ENCODE results near the gene OR2V1. TPM values are rescaled to one million over a fixed set of nuclear protein-coding genes. Genes with fewer than 3 reads are reported as not detected.

OR2V1 gene
- total and polyA plus RNA-seq, 2 experiments from 2014 or later, result not detected

DNA sequence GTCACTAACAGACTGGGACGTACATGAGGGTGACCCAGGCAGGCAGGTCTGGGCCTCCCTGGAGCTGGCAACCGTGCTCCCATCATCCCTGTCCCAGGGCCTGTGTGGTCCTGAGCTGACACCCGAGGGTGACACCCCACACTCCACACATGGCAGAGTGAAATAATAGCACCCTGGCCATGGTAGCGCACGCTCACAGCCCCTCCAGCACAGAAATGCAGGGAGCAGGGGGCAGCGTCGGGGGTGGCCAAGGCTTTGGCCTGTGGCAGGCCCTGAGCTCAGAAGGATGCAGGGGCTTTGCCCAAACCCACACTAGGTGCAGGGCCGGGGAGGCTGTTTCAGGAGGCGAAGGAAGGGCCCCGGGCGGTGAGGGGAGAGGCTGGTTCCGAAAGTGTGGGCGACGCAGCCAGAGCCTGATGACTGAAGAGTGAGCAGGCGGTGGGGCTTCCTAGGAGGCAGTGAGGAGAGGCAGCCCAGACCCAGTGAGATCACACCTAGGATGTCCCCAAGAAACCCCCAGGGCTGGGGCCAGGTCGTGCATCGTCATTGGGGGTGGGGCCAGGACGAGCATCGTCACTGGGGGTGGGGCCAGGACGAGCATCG lies 29.3 kb upstream of the OR2V1 start:
- no peaks in the 10 kb centered on the region for H4K20me1 ChIP-seq (ENCODE audit: insufficient read depth, poor library complexity, severe bottlenecking)
- peaks cover 16% of the 10 kb centered on the region for H3K27me3 ChIP-seq
- H3K4me1 ChIP-seq (ENCODE audit: insufficient read depth), result no peaks in the 10 kb centered on the region
- H3K4me2 ChIP-seq, result peak overlapping the region; percentile 56
- H2AFZ ChIP-seq, result no peak overlapping the region
- no peaks in the 10 kb centered on the region for H3K9me2 ChIP-seq (replicated peaks; ENCODE audit: insufficient read depth)
- no peak overlapping the region for H3K27ac ChIP-seq
- H3K79me2 ChIP-seq, result no peaks in the 10 kb centered on the region
- 81% methylated on average over 15 of the region's 21 CpGs for WGBS (ENCODE audit: low lambda C conversion rate, missing lambda C conversion rate)
- H3K36me3 ChIP-seq (replicated peaks; ENCODE audit: insufficient read depth, low read depth), result no peaks in the 10 kb centered on the region
- no peaks in the 10 kb centered on the region for H3K9me3 ChIP-seq (ENCODE audit: low read depth)
- peak; percentile 28 for DNase-seq (ENCODE audit: low spot score)
- H3K4me3 ChIP-seq, result no peak overlapping the region
- TF ChIP-seq, protein P1, sequence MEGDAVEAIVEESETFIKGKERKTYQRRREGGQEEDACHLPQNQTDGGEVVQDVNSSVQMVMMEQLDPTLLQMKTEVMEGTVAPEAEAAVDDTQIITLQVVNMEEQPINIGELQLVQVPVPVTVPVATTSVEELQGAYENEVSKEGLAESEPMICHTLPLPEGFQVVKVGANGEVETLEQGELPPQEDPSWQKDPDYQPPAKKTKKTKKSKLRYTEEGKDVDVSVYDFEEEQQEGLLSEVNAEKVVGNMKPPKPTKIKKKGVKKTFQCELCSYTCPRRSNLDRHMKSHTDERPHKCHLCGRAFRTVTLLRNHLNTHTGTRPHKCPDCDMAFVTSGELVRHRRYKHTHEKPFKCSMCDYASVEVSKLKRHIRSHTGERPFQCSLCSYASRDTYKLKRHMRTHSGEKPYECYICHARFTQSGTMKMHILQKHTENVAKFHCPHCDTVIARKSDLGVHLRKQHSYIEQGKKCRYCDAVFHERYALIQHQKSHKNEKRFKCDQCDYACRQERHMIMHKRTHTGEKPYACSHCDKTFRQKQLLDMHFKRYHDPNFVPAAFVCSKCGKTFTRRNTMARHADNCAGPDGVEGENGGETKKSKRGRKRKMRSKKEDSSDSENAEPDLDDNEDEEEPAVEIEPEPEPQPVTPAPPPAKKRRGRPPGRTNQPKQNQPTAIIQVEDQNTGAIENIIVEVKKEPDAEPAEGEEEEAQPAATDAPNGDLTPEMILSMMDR (IDR thresholded peaks at IDR 0.05; ENCODE audit: poor library complexity), result no peak
- no peak for TF ChIP-seq EZH2 (IDR thresholded peaks at IDR 0.05; ENCODE audit: borderline replicate concordance)
- TF ChIP-seq EZH2phosphoT487 (IDR thresholded peaks at IDR 0.05; ENCODE audit: low read depth, severe bottlenecking, unreplicated experiment), result no peak

DNA sequence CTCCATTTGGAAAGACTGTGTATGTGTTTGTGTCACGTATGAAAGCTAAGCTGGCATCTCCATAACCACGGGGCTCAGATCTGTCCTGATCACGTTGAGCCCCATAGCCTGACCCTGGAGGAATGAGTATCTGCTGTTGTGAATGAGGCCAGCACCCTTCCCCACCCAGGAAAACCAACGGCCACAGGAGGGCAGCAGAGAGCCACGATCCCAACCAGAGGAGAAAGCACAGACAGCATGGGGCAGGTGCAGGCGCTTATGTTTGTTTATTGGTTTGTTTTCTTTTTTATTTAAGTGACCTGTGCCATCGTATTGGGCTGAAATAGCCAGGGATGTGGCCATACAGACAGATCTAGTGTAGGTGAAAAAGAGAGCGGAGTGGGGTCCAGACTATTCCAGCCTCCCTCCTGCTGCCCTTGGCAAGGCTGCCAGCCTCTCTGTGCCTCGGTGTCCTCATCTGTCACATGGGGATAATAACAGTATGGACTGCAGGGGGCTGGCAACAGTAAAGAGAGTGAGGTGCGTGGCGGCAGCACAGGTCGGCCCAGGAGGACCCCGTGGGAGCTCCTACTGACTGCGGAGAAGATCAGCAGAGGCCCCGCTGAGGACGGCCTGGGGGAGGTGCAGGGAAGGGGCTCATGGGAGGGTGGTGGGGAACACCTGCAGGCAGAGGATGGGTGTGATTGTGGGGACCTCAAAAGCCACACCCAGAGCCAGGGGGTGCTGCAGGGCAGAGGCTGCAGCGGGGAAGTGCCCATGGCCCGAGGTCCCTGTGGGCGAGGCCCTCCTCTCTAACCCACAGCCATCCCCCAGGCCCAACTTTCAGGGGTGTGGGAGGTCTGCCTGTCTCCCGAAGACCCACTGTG lies 28.6 kb upstream of the OR2V1 start:
- Histone ChIP-seq H3K36me3 (replicated peaks; ENCODE audit: insufficient read depth, low read depth) (no peaks in the 10 kb centered on the region), H3K4me2 (no peak overlapping the region), H3K9me2 (replicated peaks; ENCODE audit: insufficient read depth) (no peaks in the 10 kb centered on the region), H3K9me3 (ENCODE audit: low read depth) (no peaks in the 10 kb centered on the region), H3K27ac (no peak overlapping the region), H4K20me1 (ENCODE audit: insufficient read depth, poor library complexity, severe bottlenecking) (no peaks in the 10 kb centered on the region), H3K79me2 (no peaks in the 10 kb centered on the region), H3K4me3 (no peak overlapping the region), H3K27me3 (peaks cover 16% of the 10 kb centered on the region), H2AFZ (no peak overlapping the region), H3K4me1 (ENCODE audit: insufficient read depth) (no peaks in the 10 kb centered on the region)
- TF ChIP-seq EZH2phosphoT487 (IDR thresholded peaks at IDR 0.05; ENCODE audit: low read depth, severe bottlenecking, unreplicated experiment), result no peak
- TF ChIP-seq, protein P1 (IDR thresholded peaks at IDR 0.05; ENCODE audit: poor library complexity), result peak; percentile 85
- peak; percentile 86 for DNase-seq (ENCODE audit: low spot score)
- WGBS (ENCODE audit: low lambda C conversion rate, missing lambda C conversion rate), result 56% methylated on average over 20 of the region's 20 CpGs

DNA sequence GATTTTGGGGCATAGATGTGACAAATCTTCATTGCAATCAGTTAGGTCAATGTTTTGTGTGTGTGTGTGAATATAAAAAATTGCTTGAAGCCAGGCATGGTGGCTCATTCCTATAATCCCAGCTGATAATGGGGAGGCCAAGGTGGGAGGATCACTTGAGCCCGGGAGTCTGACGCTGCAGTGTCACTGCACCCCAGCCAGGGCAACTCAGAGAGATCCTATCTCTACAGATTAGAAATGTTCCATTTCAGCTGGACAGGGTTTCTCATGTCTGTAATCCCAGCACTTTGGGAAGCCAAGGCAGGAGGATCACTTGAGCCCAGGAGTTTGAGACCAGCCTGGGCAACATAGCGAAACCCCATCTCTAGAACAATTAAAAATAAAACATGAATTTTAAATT lies 27.9 kb upstream of the OR2V1 start:
- Histone ChIP-seq H3K9me3 (ENCODE audit: low read depth) (no peaks in the 10 kb centered on the region), H3K27ac (no peak overlapping the region), H4K20me1 (ENCODE audit: insufficient read depth, poor library complexity, severe bottlenecking) (no peaks in the 10 kb centered on the region), H3K4me1 (ENCODE audit: insufficient read depth) (no peaks in the 10 kb centered on the region), H2AFZ (no peak overlapping the region), H3K4me2 (no peak overlapping the region), H3K9me2 (replicated peaks; ENCODE audit: insufficient read depth) (no peaks in the 10 kb centered on the region), H3K79me2 (no peaks in the 10 kb centered on the region), H3K36me3 (replicated peaks; ENCODE audit: insufficient read depth, low read depth) (no peaks in the 10 kb centered on the region), H3K4me3 (no peak overlapping the region), H3K27me3 (peaks cover 16% of the 10 kb centered on the region)
- TF ChIP-seq EZH2 (IDR thresholded peaks at IDR 0.05; ENCODE audit: borderline replicate concordance) (no peak), EZH2phosphoT487 (IDR thresholded peaks at IDR 0.05; ENCODE audit: low read depth, severe bottlenecking, unreplicated experiment) (no peak)
- TF ChIP-seq, protein P1 (IDR thresholded peaks at IDR 0.05; ENCODE audit: poor library complexity), result no peak
- DNase-seq (ENCODE audit: low spot score), result no peak
- 88% methylated on average over 3 of the region's 3 CpGs for WGBS (ENCODE audit: low lambda C conversion rate, missing lambda C conversion rate)

Measured in hepatocyte (in vitro differentiated cells).